ENCODE results near the gene DDX10. TPM values are rescaled to one million over a fixed set of nuclear protein-coding genes. Genes with fewer than 3 reads are reported as not detected.

DDX10 gene
- total RNA-seq, 1 donor from 2014 or later: 10.0 TPM

DNA sequence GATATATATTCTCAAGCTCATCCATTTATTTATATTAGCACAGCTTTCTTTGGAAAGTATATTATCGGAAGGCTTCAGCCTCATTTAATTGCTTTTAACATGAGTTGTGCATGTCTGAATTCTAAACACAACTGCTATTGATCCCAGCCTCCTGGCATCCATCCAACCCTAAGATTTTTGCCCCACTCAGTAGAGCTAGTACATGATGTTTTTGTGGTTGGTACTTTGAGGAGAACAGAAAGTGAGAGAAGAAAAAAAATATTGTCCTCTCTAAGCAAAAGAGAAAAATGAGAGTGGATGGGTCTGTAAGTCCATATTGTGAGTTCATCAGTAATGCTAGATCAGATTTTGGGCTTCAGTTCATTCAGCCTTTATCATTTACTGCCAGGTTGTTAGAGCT lies 198.7 kb downstream of the DDX10 start:
- no peak for DNase-seq (ENCODE audit: low spot score)
- no peak for ATAC-seq

DNA sequence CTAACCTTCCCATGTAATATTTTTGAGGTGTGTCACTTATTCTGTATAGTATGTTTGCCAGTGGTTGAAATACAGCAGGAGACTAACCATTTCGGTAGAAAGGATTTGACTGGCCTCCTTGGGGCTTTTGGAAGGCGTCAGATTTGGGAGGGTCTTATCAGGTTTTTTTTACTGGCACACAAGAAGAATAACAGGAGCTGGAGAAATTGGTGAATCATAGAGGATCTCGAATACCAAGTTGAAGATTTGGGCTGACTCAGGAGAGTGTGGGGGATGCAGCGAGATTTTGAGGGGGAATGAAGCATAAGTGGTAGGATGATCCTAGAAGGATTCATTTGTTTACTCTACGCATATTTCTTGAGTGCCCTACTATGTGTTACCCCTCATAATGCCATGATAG lies 200.5 kb downstream of the DDX10 start:
- DNase-seq (ENCODE audit: low spot score): no peak
- no peak for ATAC-seq

DNA sequence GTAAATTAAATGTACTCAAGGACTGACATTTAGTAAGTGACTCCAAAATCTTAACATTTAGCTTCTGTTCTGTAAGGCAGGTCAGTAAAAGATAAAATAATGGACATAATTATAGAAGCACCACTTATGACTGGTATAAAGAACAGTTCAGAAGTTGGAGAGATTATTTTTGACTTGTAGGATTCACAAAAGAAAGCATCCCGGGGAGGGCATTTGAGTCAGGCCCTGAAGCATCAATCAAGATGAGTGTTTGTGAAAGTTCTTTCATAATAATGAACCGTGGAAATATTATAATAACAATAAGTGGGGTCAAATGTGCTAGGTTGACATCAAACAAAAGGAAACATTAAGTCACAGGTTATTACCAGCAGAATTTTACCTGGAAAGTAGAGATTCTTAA lies 201.9 kb downstream of the DDX10 start:
- DNase-seq (ENCODE audit: low spot score): no peak
- no peak for ATAC-seq

DNA sequence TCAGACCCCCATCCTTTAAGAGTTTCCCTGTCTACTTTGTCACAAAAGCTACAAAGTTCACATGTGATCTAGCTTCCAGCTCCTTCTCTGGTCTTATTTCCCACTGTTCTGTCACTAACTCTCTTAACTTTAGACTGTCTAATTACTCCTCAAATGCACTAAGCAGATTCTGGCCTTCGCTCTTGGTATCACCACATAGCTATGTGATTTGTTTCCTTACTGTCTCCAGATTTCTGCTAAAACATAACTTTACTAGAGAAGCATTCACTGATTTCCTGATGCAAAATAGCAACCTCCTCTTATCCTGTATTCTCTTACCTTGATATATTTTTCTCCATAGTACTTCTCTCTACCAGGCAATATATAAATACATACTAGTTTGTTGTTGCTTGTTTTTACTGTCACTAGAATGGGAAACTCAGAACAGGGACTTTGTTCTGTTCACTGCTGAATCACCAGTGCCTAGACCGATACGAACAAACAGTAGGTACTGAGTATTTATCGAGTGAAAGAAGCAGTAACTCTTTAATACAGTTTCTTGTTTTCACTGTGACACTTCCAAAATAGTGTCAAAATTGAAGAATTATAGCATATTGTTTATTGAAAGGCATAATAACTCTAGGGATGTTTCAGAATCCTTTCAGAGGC lies 205.6 kb downstream of the DDX10 start:
- ATAC-seq: no peak
- no peak for DNase-seq (ENCODE audit: low spot score)

DNA sequence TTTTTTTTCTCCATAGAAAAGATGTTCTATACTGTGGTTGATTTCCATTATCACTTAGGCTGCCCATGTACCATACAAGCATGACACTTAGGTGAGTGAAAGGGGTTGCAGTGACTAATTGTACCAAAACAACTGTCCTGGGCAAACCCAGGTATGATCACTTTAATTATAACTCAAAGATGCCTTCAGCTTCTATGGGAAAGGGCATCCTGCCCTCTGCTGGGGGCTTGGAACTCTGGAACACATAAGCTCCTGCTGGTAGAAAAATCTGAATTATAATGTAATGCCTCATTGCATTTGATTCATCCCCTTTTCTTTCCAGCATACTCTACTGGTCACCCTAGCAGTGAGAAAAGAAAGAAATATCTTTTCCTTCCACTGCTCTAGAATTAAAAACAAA lies 206.3 kb downstream of the DDX10 start:
- DNase-seq (ENCODE audit: low spot score) (no peak), ATAC-seq (peak; percentile 32)

- ATAC-seq: no peak
- DNase-seq (ENCODE audit: low spot score): no peak
These were observed 207.0 kb downstream of the DDX10 start for GRCh38 chr11:108871867-108872266.

DNA sequence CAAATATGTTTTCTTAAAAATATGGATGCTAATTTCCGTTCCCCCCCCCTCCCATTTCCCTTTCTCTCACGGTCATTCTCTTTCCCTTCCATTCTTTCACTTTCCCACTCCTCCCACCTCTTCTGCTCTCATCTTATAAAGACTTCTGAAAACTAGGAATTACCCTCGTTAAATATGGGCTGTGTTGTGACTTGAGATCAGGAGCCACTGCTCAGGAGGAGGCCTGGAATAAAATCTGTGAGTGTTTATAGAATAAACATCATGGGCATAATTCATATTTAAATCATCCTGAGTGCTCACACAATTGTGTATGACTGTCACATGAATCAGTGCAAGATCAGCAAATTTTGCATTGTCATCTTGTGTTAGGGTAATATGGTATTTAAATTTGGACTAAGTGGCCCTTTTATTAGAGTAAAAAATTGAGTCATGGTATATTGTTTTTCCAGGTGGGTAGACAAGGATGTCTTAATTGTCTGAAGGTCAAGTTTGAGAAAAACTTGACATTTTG lies 208.0 kb downstream of the DDX10 start:
- ATAC-seq: no peak
- DNase-seq (ENCODE audit: low spot score): no peak

GRCh38 chr11:108873310-108873709 lies 208.4 kb downstream of the DDX10 start:
- ATAC-seq: no peak
- no peak for DNase-seq (ENCODE audit: low spot score)

DNA sequence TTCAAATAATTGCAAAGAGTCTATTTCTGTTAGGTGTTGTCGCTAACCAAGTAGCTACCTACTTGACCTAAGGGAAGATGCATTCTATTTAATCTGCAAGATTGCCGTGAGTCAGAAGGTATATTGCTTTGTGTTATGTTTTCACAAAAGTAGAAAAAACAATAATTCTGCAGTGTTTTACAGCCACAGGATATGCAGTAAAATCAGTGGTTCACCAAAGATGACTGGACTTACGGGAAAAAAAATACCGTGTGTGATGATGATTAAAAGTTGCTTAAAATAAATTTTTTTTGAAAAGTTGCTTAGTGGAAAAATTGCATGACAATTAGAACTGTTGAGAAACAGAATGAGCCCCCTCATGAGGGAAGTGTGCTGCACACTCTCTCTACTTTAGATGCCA lies 209.1 kb downstream of the DDX10 start:
- no peak for DNase-seq (ENCODE audit: low spot score)
- no peak for ATAC-seq

DNA sequence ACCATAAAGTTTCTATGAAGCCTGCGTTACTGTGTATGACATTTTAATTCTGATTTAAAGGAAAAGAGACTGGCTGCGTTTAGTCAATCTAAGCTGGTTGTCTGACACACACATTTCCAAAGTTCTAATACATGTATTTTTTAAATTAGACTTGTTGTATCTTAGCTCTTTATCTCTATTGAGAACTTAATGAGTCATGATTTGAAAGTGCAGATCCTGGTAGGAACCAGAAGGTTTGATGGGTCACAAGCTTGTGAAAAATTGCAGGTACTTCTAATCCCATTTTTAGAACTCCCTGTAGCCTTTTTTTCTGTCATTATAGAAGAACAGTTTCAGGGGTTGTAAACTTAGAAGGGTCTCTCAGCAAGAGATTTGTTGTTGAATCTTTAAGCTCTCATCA lies 210.3 kb downstream of the DDX10 start:
- DNase-seq (ENCODE audit: low spot score) (no peak), ATAC-seq (no peak)

DNA sequence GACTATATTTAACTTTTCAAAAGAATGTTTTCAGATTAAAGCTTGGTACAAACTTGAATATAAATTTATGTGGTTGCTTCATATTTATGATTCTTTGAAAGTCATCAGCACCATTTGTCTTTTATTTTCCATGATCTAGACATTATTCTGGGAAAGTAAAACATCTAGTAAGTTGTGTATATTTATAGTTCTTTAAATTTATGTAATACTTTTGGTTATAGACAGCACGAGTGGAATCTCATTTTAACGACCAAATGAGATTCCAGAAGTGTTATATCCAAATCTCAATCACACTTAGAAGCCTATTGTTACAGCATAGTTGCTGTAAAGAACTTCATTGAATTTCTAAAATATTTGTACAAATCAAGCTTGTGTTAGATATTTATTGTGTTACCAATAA lies 212.3 kb downstream of the DDX10 start:
- ATAC-seq (no peak), DNase-seq (ENCODE audit: low spot score) (no peak)

DNA sequence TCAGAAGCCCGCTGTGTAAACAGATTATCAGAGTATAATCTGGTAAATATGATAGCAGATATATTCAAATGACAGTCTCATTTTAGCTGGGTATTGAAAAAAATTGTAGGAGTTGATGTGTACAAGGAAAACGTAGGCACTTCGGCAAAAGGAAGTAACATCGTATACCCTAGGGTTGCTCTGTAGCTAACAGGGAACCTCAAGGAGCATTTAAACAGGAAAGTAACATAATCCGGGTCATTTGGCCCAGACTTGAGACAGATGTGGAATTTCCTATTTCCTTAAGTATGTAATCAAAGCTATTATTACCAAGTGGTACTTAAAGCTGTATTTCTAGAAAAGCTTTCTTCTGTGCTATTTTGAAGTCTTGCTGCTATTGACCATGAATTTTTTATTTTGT lies 215.6 kb downstream of the DDX10 start:
- no peak for DNase-seq (ENCODE audit: low spot score)
- no peak for ATAC-seq

- DNase-seq (ENCODE audit: low spot score) (no peak), ATAC-seq (no peak)
These were observed 216.3 kb downstream of the DDX10 start for GRCh38 chr11:108881131-108881530.

DNA sequence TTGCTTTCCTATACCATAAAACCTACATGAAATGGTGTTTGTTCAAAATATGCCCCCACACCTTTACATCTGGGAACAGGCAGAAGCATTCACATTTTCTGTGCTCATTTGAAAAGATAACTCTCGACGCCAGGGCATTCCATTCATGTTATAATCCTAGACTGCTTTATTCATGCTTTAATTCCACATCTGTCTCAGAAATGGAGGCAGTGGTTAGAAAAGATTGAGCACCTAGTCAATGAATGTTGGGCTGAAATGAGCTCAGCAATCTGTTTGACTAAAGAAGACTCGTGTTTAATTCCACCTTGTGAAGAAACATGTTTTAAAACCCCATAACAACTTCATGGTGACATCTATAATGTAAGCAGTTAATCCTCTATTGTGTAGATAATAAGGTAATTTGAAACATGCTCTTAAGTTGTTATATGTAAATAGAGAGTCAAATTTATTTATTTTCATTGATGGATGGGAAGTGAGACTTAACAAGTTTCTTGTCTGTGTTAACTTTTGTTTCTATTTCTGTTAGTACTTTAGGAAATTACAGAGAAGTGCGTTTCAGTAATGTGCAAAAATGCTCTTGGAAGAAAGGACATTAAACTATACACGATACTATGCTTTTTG lies 217.5 kb downstream of the DDX10 start:
- no peak for ATAC-seq
- DNase-seq (ENCODE audit: low spot score): no peak

GRCh38 chr11:108886005-108886659 lies 221.3 kb downstream of the DDX10 start:
- ATAC-seq (no peak), DNase-seq (ENCODE audit: low spot score) (no peak)

DNA sequence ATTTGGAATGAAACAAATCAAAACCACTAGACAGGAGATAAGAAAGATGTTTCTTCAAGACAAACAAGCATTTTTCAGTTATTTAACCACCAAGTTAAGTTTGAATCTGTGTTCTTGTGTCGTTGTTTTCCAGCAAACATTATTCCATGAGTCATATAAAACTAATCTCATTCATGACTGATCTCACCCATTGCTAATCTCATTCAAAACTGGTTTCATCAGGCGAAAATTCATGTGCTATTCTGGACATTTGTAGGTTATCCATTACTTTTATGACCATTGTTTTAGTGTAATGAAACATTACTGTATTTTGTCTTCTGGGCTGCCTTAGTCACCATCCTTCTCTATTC lies 221.8 kb downstream of the DDX10 start:
- DNase-seq (ENCODE audit: low spot score): no peak
- ATAC-seq: no peak

DNA sequence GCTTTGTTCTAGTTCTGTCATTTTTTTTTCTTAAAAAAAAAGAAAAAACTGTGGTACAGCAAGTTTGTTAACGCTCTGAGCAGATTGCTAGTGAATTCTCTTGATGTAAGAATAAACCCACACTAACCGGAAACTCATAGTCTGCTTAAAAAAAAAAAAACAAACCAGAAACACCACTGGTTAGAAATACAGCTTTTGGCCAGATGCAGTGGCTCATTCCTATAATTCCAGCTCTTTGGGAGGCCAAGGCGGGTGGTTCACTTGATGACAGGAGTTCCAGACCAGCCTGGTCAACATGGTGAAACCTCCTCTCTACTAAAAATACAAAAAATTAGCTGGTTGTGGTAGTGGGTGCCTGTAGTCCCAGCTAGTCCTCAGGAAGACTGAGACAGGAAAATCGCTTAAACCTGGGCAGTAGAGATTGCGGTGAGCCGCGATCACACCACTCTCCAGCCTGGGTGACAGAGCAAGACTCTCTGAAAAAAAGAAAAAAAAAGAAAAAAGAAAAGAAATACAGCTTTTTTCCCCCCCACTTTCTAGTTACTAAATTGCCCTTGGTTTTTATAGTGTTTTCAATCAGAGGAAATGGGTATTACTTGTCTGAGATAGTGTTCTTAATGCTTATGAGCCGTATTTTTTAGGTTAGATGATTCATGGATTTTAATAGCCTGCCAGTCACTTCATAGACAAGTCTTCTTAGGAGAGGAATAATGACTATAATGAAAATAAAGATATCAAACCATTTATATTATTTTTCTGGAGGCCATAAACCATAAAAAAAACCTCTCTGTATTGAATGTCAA lies 222.8 kb downstream of the DDX10 start:
- DNase-seq (ENCODE audit: low spot score): no peak
- no peak for ATAC-seq

DNA sequence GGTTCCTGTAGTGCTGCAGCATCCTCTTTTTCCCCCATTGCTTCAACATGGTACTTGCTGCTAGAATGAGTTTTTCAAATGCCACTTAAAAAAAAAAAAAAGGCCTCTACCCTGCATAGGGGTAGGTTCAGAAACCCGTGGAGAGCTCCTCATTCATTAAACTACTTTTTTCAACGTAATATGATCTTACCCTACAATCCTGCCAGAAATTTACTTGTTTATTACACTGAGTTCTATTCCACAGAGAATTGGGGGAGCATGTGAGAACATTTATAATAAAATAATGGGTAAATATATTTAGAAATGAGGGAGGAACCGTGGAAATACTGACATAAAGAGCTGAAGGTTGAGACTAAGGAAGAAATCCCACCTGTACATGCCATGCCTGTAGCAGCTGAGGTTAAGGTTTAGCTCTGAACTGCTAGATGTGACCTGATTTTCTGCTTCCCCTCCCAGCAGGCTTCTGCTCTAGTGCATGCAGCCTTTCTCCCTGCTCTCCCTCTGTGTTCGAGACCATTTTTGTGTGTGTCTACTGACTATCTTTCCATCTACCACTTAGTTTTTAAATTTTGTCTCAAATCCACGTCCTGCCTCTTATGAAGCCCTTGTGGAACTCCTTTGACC lies 225.7 kb downstream of the DDX10 start:
- DNase-seq (ENCODE audit: low spot score): no peak
- no peak for ATAC-seq

GRCh38 chr11:108891143-108891542 lies 226.3 kb downstream of the DDX10 start:
- ATAC-seq (no peak), DNase-seq (ENCODE audit: low spot score) (no peak)

- no peak for ATAC-seq
- no peak for DNase-seq (ENCODE audit: low spot score)
These were observed 227.1 kb downstream of the DDX10 start for GRCh38 chr11:108891909-108892511.

All from left lobe of liver (tissue), 2 donors.